Measurements from ENCODE around the gene FAR1.
"Not testable (repeated sequence)": the region's sequence is repeated elsewhere in the genome, so short reads cannot be mapped to it uniquely, and the experiment has no call there.

FAR1 gene

DNA sequence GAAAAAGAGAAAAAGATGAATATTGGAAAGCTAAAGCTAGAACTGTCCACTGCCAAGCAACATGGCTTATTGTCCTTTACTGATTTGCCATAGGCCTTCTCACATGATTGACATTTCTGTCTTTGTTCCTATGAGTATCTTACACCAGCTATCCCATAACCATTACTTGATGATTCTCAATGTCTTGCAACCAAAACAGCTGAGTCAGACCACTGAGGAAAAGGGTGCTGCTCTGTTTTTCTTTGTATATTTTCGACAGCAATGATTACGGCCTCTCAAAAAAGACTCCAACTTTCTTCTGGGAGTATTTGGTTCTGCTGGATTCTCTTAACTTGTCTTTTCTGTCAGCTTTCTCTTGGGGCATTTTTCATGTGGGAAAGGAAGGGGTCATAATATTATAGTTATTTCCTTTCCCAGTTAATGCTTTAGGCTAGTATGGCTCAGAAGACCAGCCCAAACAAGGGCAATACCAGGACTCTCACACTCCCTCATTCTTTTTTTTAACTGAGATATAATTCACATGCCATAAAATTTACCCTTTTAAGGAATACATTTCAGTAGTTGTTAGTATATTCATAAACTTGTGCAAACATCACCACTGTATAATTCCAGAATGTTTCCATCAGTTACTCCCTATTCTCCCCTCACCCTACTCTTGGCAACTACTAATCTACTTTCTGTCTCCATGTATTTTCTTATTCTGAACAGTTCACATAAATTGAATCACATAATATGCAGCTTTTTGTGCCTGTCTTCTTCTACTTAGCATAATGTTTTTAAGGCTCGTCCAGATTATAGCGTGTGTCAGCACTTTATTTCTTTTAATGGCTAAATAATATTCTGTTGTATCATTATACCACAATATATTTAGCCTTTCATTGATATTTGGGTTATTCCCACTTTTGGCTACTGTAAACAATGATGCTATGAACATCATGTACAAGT is 31.1 kb upstream of the FAR1 start:
- TF ChIP-seq, protein P1, sequence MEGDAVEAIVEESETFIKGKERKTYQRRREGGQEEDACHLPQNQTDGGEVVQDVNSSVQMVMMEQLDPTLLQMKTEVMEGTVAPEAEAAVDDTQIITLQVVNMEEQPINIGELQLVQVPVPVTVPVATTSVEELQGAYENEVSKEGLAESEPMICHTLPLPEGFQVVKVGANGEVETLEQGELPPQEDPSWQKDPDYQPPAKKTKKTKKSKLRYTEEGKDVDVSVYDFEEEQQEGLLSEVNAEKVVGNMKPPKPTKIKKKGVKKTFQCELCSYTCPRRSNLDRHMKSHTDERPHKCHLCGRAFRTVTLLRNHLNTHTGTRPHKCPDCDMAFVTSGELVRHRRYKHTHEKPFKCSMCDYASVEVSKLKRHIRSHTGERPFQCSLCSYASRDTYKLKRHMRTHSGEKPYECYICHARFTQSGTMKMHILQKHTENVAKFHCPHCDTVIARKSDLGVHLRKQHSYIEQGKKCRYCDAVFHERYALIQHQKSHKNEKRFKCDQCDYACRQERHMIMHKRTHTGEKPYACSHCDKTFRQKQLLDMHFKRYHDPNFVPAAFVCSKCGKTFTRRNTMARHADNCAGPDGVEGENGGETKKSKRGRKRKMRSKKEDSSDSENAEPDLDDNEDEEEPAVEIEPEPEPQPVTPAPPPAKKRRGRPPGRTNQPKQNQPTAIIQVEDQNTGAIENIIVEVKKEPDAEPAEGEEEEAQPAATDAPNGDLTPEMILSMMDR (IDR thresholded peaks at IDR 0.05; ENCODE audit: insufficient read depth, low read depth, low read length, missing control alignments): no peak
- no peak overlapping the region for H3K4me3 ChIP-seq (ENCODE audit: low read depth, low read length)
- no peak for DNase-seq (ENCODE audit: low read depth)

DNA sequence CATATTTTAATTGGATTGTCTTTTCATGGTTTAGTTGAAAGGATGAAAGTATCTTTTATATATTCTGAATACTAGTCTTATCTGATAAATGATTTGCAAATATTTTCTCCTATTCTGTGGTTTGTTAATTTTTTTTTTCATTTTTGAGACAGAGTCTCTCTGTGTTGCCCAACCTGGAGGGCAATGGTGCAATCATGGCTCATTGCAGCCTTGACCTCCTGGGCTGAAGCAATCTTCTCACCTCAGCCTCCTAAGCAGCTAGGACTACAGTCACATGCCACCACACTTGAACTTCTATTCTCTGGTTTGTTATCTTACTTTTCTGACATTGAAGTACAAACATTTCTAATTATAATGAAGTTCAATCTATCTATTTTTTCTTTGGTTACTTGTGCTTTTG is 30.0 kb upstream of the FAR1 start:
- no peak for DNase-seq (ENCODE audit: low read depth)
- TF ChIP-seq, protein P1 (IDR thresholded peaks at IDR 0.05; ENCODE audit: insufficient read depth, low read depth, low read length, missing control alignments): no peak
- H3K4me3 ChIP-seq (ENCODE audit: low read depth, low read length): no peak overlapping the region

DNA sequence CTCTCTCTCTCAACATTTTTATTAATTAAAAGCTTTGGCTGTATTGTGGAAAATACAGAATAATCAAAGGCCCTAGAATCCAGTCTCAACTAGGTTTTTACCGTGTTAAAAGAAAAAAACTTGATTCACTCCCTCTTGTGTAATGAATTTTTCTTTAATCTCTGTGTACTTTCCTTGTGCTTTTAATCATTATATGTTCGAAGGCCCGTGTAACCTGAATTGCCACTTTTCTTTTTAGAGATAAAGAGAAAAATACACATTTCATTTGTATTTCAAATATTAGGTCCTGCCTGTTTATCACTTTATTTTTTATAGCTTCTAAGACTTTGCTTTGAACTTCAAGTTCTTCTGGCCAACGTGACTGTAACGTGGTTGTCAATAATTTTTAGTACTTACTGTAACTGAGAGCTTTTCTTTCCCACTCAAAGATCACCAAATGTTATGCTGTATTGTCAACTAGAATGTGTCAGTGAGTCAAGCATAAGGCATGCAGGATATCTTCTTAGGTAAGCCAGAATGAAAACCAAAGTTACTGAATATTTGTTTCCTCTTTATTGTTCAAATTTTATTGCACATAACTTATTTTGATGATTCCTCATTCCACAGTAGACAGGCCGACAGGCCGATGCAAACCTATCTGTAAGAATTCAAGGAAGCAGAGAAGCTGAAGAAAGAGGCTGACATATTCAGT is 23.3 kb upstream of the FAR1 start:
- TF ChIP-seq, protein P1 (IDR thresholded peaks at IDR 0.05; ENCODE audit: insufficient read depth, low read depth, low read length, missing control alignments): no peak
- no peak for DNase-seq (ENCODE audit: low read depth)
- H3K4me3 ChIP-seq (ENCODE audit: low read depth, low read length): no peak overlapping the region

DNA sequence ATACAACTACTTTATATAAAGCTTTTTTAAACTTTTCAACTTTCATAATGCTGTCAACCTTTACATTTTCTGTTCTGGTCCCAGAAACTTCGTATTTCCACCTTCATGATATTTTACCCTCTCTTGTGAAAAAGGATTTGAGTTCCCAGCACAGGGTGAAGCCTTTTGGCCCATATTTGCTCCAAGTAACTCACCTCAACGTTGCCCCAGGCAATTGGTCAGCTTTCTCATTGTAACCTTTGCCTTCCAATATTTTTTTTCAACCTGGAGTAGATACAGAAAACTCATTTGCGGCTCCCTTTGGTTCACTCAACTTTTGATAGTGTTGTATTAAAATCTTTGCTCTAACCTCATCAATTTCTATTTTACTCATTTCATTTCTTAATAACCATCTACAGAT is 21.1 kb upstream of the FAR1 start:
- DNase-seq (ENCODE audit: low read depth): no peak
- TF ChIP-seq, protein P1 (IDR thresholded peaks at IDR 0.05; ENCODE audit: insufficient read depth, low read depth, low read length, missing control alignments): no peak
- H3K4me3 ChIP-seq (ENCODE audit: low read depth, low read length): no peak overlapping the region

DNA sequence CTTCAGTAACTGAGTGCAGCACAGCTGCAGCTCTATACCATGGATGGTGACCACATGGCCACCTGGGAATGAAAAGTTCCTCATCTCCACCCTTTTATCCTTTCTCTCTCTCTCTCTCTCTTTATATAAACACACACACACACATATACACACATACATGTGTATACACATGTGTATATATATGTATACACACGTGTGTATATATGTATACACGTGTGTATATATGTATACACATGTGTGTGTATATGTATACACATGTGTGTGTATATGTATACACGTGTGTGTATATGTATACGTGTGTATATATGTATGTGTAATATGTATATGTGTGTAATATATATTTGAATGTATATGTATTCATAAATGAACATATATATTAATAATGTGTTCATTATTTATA is 18.8 kb upstream of the FAR1 start:
- DNase-seq (ENCODE audit: low read depth): no peak

DNA sequence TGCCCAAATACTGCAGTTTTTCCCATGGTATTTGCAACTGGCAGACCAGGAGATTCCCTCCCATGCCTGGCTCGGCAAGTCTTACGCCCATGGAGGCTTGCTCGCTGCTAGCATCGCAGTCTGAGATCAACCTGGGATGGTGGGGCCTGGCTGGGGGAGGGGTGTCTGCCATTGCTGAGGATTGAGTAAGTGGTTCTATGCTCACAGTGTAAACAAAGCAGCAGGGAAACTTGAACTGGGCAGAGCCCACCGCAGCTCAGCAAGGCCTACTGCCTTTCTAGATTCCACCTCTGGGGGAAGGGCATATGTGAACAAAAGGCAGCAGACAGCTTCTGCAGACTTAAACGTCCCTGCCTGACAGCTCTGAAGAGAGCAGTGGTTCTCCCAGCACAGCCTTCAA is 17.0 kb upstream of the FAR1 start:
- not testable (repeated sequence) for DNase-seq (ENCODE audit: low read depth); H3K4me3 ChIP-seq (ENCODE audit: low read depth, low read length)

More for the DNA sequence above, 18.8 kb upstream of the FAR1 start:
- no peak overlapping the region for H3K4me3 ChIP-seq (ENCODE audit: low read depth, low read length)
- TF ChIP-seq, protein P1 (IDR thresholded peaks at IDR 0.05; ENCODE audit: insufficient read depth, low read depth, low read length, missing control alignments): no peak

DNA sequence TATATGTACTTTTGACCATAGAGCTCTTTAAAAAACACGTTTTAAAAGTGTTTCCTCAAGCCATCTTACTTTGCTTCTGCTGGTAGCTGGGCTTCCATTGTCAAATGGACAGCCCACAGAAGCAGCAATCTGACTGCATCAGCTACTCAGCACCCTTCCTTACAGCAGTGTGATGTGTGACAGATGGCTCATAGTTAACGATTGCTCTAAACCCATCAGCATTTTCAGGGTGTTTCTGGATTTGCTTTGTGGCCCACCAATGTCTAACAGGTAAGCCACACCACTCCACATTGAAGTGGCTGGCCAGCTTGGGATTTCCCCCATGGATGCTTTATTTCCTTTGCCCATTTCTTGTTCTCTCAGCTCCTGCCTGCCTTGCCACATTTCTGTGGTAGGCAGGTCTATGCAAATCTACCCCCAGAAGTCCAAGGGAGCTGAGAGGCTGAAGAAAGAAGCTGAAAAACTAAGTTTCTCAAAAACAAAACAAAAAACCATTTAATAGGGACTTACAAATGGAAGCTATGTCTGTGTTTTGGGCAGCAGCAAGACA is 7.3 kb upstream of the FAR1 start:
- no peak for DNase-seq (ENCODE audit: low read depth)
- TF ChIP-seq, protein P1 (IDR thresholded peaks at IDR 0.05; ENCODE audit: insufficient read depth, low read depth, low read length, missing control alignments): no peak

More for the DNA sequence above, 7.3 kb upstream of the FAR1 start:
- H3K4me3 ChIP-seq (ENCODE audit: low read depth, low read length): no peak overlapping the region

All from GM12865 (cell line).